H1 (cell line): ENCODE results near the gene PPARD. TPM values are rescaled to one million over a fixed set of nuclear protein-coding genes. Genes with fewer than 3 reads are reported as not detected.
A peak's percentile ranks its signal among the peaks of the same experiment; 100 is the strongest.

Source experiments
- CTCF ChIA-PET: fragments of 300-600 bp; sonication (Branson Sonifier 250); formaldehyde crosslinking; loops from one replicate; lab custom pipeline; 2021; ENCODE audit not compliant: partially characterized antibody; lab: Charles Lee
- POLR2A ChIA-PET: fragments of 300-600 bp; sonication (Branson Sonifier 250); formaldehyde crosslinking; loops from one replicate; lab custom pipeline; 2021; ENCODE audit warnings: inconsistent platforms; ENCODE audit not compliant: partially characterized antibody; lab: Charles Lee
- DNase-seq, 2 experiments: peaks; one replicate each; pipeline versions ENCODE4 v3.0.0 to v3.0.0-alpha.2; 2010 to 2022; ENCODE audit warnings: low spot score in 2 of 2, low read depth in 1 of 2, mixed read lengths in 1 of 2
- FAIRE-seq: peaks from 2 replicates; lab custom pipeline; 2011; peaks lifted over from hg19 to GRCh38; lab: Jason Lieb, UNC
- H2AFZ ChIP-seq: 2 replicates; pipeline ENCODE4 v1.8.1; 2012; ENCODE audit warnings: low read length, inconsistent platforms
- H2AK5ac ChIP-seq: 2 replicates; pipeline ENCODE4 v1.6.1; 2013; ENCODE audit warnings: low read depth, low read length
- H2BK120ac ChIP-seq: replicated peaks from 2 replicates; pipeline ENCODE3; 2013; ENCODE audit warnings: low read depth, low read length, inconsistent platforms
- H2BK12ac ChIP-seq: 2 replicates; pipeline ENCODE4 v1.6.1; 2013; ENCODE audit warnings: low read depth, low read length
- H2BK15ac ChIP-seq: 2 replicates; pipeline ENCODE4 v1.6.1; 2013; ENCODE audit warnings: low read length
- H2BK20ac ChIP-seq: 2 replicates; pipeline ENCODE4 v1.6.1; 2013; ENCODE audit warnings: low read length
- H2BK5ac ChIP-seq: 2 replicates; pipeline ENCODE4 v1.6.1; 2013; ENCODE audit warnings: low read depth, low read length
- H3K14ac ChIP-seq: 2 replicates; pipeline ENCODE4 v1.6.1; 2013; ENCODE audit warnings: inconsistent platforms; ENCODE audit not compliant: insufficient read length
- H3K18ac ChIP-seq: 2 replicates; pipeline ENCODE4 v1.6.1; 2013; ENCODE audit warnings: low read length; ENCODE audit errors: extremely low read depth
- H3K23ac ChIP-seq: 2 replicates; pipeline ENCODE4 v1.6.1; 2013; ENCODE audit warnings: inconsistent platforms; ENCODE audit not compliant: insufficient read length
- H3K23me2 ChIP-seq: 2 replicates; pipeline ENCODE4 v1.6.1; 2013; ENCODE audit warnings: low read depth, low read length
- H3K27ac ChIP-seq: 2 replicates; pipeline ENCODE4 v1.6.1; 2011; ENCODE audit warnings: low read depth, low read length, inconsistent platforms
- H3K27me3 ChIP-seq, 4 experiments: replicated peaks in 1 of 4; 1 replicate in 1 of 4; 2 replicates in 3 of 4; pipeline versions ENCODE4 v1.6.1 to v1.8.1; 2011 to 2013; ENCODE audit warnings: low read length in 3 of 4, mild to moderate bottlenecking in 3 of 4, inconsistent platforms in 2 of 4, mixed read lengths in 2 of 4, moderate library complexity in 1 of 4; ENCODE audit not compliant: control insufficient read depth in 3 of 4, insufficient read depth in 3 of 4; ENCODE audit errors: extremely low read depth in 1 of 4
- H3K36me3 ChIP-seq, 4 experiments: 2 replicates each; pipeline versions ENCODE4 v1.6.1 to v1.8.1; 2011 to 2013; ENCODE audit warnings: mild to moderate bottlenecking in 4 of 4, low read length in 3 of 4, moderate library complexity in 2 of 4, control low read depth in 1 of 4, inconsistent platforms in 1 of 4; ENCODE audit not compliant: insufficient read depth in 4 of 4, control insufficient read depth in 2 of 4
- H3K4ac ChIP-seq: replicated peaks from 2 replicates; pipeline ENCODE3; 2013; ENCODE audit warnings: low read length, low read depth, mixed read lengths, inconsistent platforms; ENCODE audit not compliant: insufficient read length
- H3K4me1 ChIP-seq, 4 experiments: replicated peaks in 1 of 4; 1 replicate in 1 of 4; 2 replicates in 3 of 4; pipeline versions ENCODE4 v1.6.1 to v1.8.1; 2011 to 2013; ENCODE audit warnings: low read length in 3 of 4, inconsistent platforms in 2 of 4, mixed read lengths in 1 of 4; ENCODE audit not compliant: insufficient read depth in 4 of 4, control insufficient read depth in 3 of 4
- H3K4me2 ChIP-seq, 2 experiments: 2 replicates each; pipeline versions ENCODE4 v1.6.1 to v1.8.1; 2011 to 2013; ENCODE audit warnings: low read depth in 2 of 2, low read length in 2 of 2, control low read depth in 1 of 2, inconsistent platforms in 1 of 2, mild to moderate bottlenecking in 1 of 2; ENCODE audit not compliant: insufficient read depth in 1 of 2
- H3K4me3 ChIP-seq, 4 experiments: fragments of 200-600, 300-600 bp in 1 of 4; sonication (generic), shearing (Covaris generic), sonication (Bioruptor Twin) in 1 of 4; 2 replicates each; pipeline versions ENCODE4 v1.5.1 to v1.8.1; 2011 to 2016; ENCODE audit warnings: low read length in 4 of 4, low read depth in 3 of 4, control low read depth in 2 of 4, inconsistent platforms in 2 of 4, mild to moderate bottlenecking in 2 of 4, mixed read lengths in 1 of 4, moderate library complexity in 1 of 4; ENCODE audit not compliant: insufficient read depth in 2 of 4; ENCODE audit errors: extremely low read depth in 1 of 4
- H3K56ac ChIP-seq: replicated peaks from 2 replicates; pipeline ENCODE3; 2013; ENCODE audit warnings: low read depth, mild to moderate bottlenecking, mixed read lengths, low read length, inconsistent platforms; ENCODE audit not compliant: insufficient read length
- H3K79me1 ChIP-seq: 2 replicates; pipeline ENCODE4 v1.6.1; 2013; ENCODE audit warnings: low read depth, low read length, control low read depth
- H3K79me2 ChIP-seq, 2 experiments: 2 replicates each; pipeline versions ENCODE4 v1.6.1 to v1.8.1; 2012 to 2013; ENCODE audit warnings: low read length in 2 of 2, mild to moderate bottlenecking in 2 of 2, inconsistent platforms in 1 of 2; ENCODE audit not compliant: insufficient read depth in 2 of 2, control insufficient read depth in 1 of 2
- H3K9ac ChIP-seq, 4 experiments: replicated peaks in 1 of 4; 1 replicate in 1 of 4; 2 replicates in 3 of 4; pipeline versions ENCODE4 v1.6.1 to v1.8.1; 2011 to 2013; ENCODE audit warnings: low read depth in 3 of 4, low read length in 3 of 4, control low read depth in 2 of 4, mild to moderate bottlenecking in 2 of 4, moderate library complexity in 2 of 4, inconsistent platforms in 1 of 4; ENCODE audit errors: extremely low read depth in 1 of 4
- H3K9me3 ChIP-seq, 2 experiments: 2 replicates each; pipeline versions ENCODE4 v1.6.1 to v1.8.1; 2012 to 2013; ENCODE audit warnings: mild to moderate bottlenecking in 2 of 2, moderate library complexity in 2 of 2, control low read depth in 1 of 2, inconsistent platforms in 1 of 2, low read depth in 1 of 2, low read length in 1 of 2, mixed read lengths in 1 of 2; ENCODE audit not compliant: insufficient read depth in 2 of 2
- H4K20me1 ChIP-seq, 2 experiments: replicated peaks in 1 of 2; 2 replicates each; pipeline versions ENCODE3 to v1.8.1; 2011 to 2013; ENCODE audit warnings: inconsistent platforms in 2 of 2, low read length in 2 of 2, mild to moderate bottlenecking in 1 of 2; ENCODE audit not compliant: insufficient read depth in 2 of 2, control insufficient read depth in 1 of 2
- H4K5ac ChIP-seq: 2 replicates; pipeline ENCODE4 v1.6.1; 2013; ENCODE audit warnings: low read length, low read depth, mixed read lengths, inconsistent platforms; ENCODE audit not compliant: insufficient read length
- H4K8ac ChIP-seq: 2 replicates; pipeline ENCODE4 v1.8.0; 2013; ENCODE audit warnings: mild to moderate bottlenecking, moderate library complexity, low read length, inconsistent platforms; ENCODE audit not compliant: insufficient read depth; ENCODE audit errors: extremely low read depth
- H4K91ac ChIP-seq: replicated peaks from 2 replicates; pipeline ENCODE3; 2013; ENCODE audit warnings: low read length, mixed read lengths, inconsistent platforms; ENCODE audit not compliant: insufficient read length
- ATF2 ChIP-seq: IDR thresholded peaks from 2 replicates; pipeline ENCODE4 v1.6.1; 2012; ENCODE audit warnings: low read length, inconsistent platforms
- GABPA ChIP-seq: IDR thresholded peaks from 2 replicates; pipeline ENCODE4 v1.6.1; 2011; ENCODE audit warnings: mild to moderate bottlenecking, low read length, moderate library complexity, borderline replicate concordance; ENCODE audit not compliant: insufficient read depth
- GTF2F1 ChIP-seq: IDR thresholded peaks from 2 replicates; pipeline ENCODE4 v1.6.1; 2012; ENCODE audit warnings: low read depth, low read length, improper control_type of control experiment, borderline replicate concordance
- KDM1A ChIP-seq: fragments of 200-600, 300-600 bp; sonication (generic); IDR thresholded peaks from 2 replicates; pipeline ENCODE4 v1.7.1; 2016; ENCODE audit warnings: mild to moderate bottlenecking, low read length, borderline replicate concordance
- KDM5A ChIP-seq: fragments of 200-600 bp; IDR thresholded peaks from 2 replicates; pipeline ENCODE4 v1.7.1; 2012; ENCODE audit warnings: mild to moderate bottlenecking, low read length, inconsistent platforms, mixed read lengths
- RNF2 ChIP-seq: fragments of 200-900, 300-1000 bp; sonication (generic); IDR thresholded peaks from 2 replicates; pipeline ENCODE4 v1.7.1; 2016; ENCODE audit warnings: borderline replicate concordance, low read depth, mild to moderate bottlenecking, antibody characterized with exemption, low read length; ENCODE audit not compliant: poor library complexity, severe bottlenecking; ENCODE audit errors: missing control alignments
- SP1 ChIP-seq: IDR thresholded peaks from 2 replicates; pipeline ENCODE4 v1.6.1; 2011; ENCODE audit warnings: low read depth, low read length
- SRF ChIP-seq: IDR thresholded peaks from 2 replicates; pipeline ENCODE4 v1.6.1; 2011; ENCODE audit warnings: mild to moderate bottlenecking, low read depth, low read length, moderate library complexity
- SUZ12 ChIP-seq: fragments of 200-600 bp; sonication (generic); IDR thresholded peaks from 2 replicates; pipeline ENCODE4 v1.6.1; 2012; ENCODE audit warnings: mild to moderate bottlenecking, inconsistent platforms, low read length, moderate library complexity, mixed read lengths
- TAF7 ChIP-seq: optimal IDR thresholded peaks from 2 replicates; pipeline ENCODE3; 2011; ENCODE audit warnings: low read depth, mild to moderate bottlenecking, inconsistent platforms, low read length, moderate library complexity, borderline replicate concordance
- WGBS, 2 experiments: shearing (Covaris generic) in 1 of 2; methylation state at CpG; one replicate each; pipeline versions ENCODE4 v1.1.6 to v1.1.7; 2013 to 2015; ENCODE audit warnings: low lambda C conversion rate in 2 of 2, mixed read lengths in 2 of 2, inconsistent platforms in 1 of 2, low coverage in 1 of 2, missing lambda C conversion rate in 1 of 2; ENCODE audit not compliant: insufficient replicate concordance in 2 of 2, insufficient coverage in 1 of 2, insufficient read length in 1 of 2; ENCODE audit errors: extremely low coverage in 1 of 2, missing lambda C conversion rate in 1 of 2; 5-methylcytosine and 5-hydroxymethylcytosine counted together
- polyA plus RNA-seq, 7 experiments: library from polyadenylated mRNA; depleted of rRNA in 3 of 7; stranded (reverse) in 5 of 7; unstranded in 2 of 7; fragments of >200 nt in 5 of 7; fragments of 200-250 nt in 2 of 7; gene quantifications; 1 replicate in 5 of 7; 2 replicates in 1 of 7; 4 replicates in 1 of 7; pipeline versions ENCODE4 v1.2.1 to v1.2.3, GENCODE V29; 2011 to 2013; ENCODE audit warnings: missing spikeins in 2 of 7, mixed read lengths in 2 of 7
- total RNA-seq: library from RNA; stranded (reverse); fragmentation: NEBNext Ultra II Directional; extraction: Animal tissue kit (Norgen Biotek cat#: 25700); gene quantifications from 2 replicates; pipeline ENCODE4 v1.2.1, GENCODE V29; 2021

Gene PPARD
- total and polyA plus RNA-seq, 2 of the 8 experiments (the other 6 are each of a cell fraction or from before 2014, with no cell fraction given): 14.6 to 14.9 TPM

GRCh38 chr6:35309611-35310264 lies 32.6 kb upstream of the PPARD start:
- no peak for FAIRE-seq
- CTCF ChIA-PET: interaction anchor here (0.5 to 20.6 kb wide), 13 partner anchors 9 to 574 kb away, joined by 3 to 358 read pairs (median 3); partner anchors contain the start of genes ARMC12 and DEF6
- H2AK5ac ChIP-seq: no peak overlapping the region
- TF ChIP-seq TAF7 (no peak), KDM1A (no peak), KDM5A (no peak), GTF2F1 (no peak), SRF (no peak), ATF2 (no peak), SP1 (no peak), SUZ12 (no peak), RNF2 (no peak), GABPA (no peak)

More at GRCh38 chr6:35309611-35310264, 32.6 kb upstream of the PPARD start:
- Histone ChIP-seq H3K27ac (no peak overlapping the region), H2BK15ac (no peak overlapping the region), H4K8ac (no peak overlapping the region), H3K4me1 (no peaks in the 10 kb centered on the region), H3K14ac (no peak overlapping the region), H2AFZ (no peak overlapping the region), H3K23me2 (no peaks in the 10 kb centered on the region), H3K79me2 (no peaks in the 10 kb centered on the region), H2BK120ac (no peak overlapping the region), H4K20me1 (peaks cover 0 to 1% of the 10 kb centered on the region in 2 experiments), H3K23ac (no peak overlapping the region), H3K4me3 (no peak overlapping the region), H2BK20ac (no peak overlapping the region), H4K91ac (no peak overlapping the region), H3K18ac (no peak overlapping the region), H3K4ac (no peak overlapping the region), H3K9me3 (no peaks in the 10 kb centered on the region), H3K79me1 (no peaks in the 10 kb centered on the region), H3K36me3 (no peaks in the 10 kb centered on the region), H2BK12ac (peak overlapping the region; percentile 80; the same call in 1 of the 2 replicates), H4K5ac (no peak overlapping the region), H2BK5ac (no peak overlapping the region), H3K27me3 (no peaks in the 10 kb centered on the region; a peak in 1 of 7 replicates), H3K4me2 (no peak overlapping the region), H3K9ac (no peak overlapping the region), H3K56ac (no peak overlapping the region)
- 94% methylated on average over 9 of the region's 9 CpGs; no CpG with 5 or more reads in 1 of the 2 experiments for WGBS, 2 experiments
- POLR2A ChIA-PET: interaction anchor here (0.6 to 1.8 kb wide), 7 partner anchors 8 to 162 kb away, joined by 3 to 5 read pairs (median 3); no protein-coding TSS in a partner anchor
- DNase-seq: no peak
